Measurements from ENCODE around the gene SH3TC1.

SH3TC1 gene

GRCh38 chr4:8152865-8153257, 46.2 kb upstream of the SH3TC1 start:
- Histone ChIP-seq H3K4me1 (ENCODE audit: control insufficient read depth in 1 of 2, insufficient read depth in 1 of 2, low read depth in 1 of 2, low read length in 1 of 2) (peaks cover 0 to under 1% of the 10 kb centered on the region in 2 experiments), H3K9me3 (no peaks in the 10 kb centered on the region), H3K4me3 (ENCODE audit: low read depth in 1 of 2, low read length in 1 of 2) (no peak overlapping the region), H3K36me3 (no peaks in the 10 kb centered on the region), H3K27ac (no peak overlapping the region), H3K27me3 (peaks cover 52% of the 10 kb centered on the region)
- TF ChIP-seq CTCF (IDR thresholded peaks at IDR 0.05): no peak

GRCh38 chr4:8153441-8153840, 45.6 kb upstream of the SH3TC1 start:
- TF ChIP-seq CTCF (IDR thresholded peaks at IDR 0.05): no peak
- H3K27me3 ChIP-seq: peaks cover 58% of the 10 kb centered on the region
- H3K4me3 ChIP-seq (ENCODE audit: low read depth in 1 of 2, low read length in 1 of 2): no peak overlapping the region
- H3K4me1 ChIP-seq (ENCODE audit: control insufficient read depth in 1 of 2, insufficient read depth in 1 of 2, low read depth in 1 of 2, low read length in 1 of 2): peaks cover 5 to 6% of the 10 kb centered on the region in 2 experiments
- no peak overlapping the region for H3K27ac ChIP-seq
- H3K9me3 ChIP-seq: no peaks in the 10 kb centered on the region
- no peaks in the 10 kb centered on the region for H3K36me3 ChIP-seq

GRCh38 chr4:8155048-8155447, 44.0 kb upstream of the SH3TC1 start:
- no peak overlapping the region for H3K27ac ChIP-seq
- H3K36me3 ChIP-seq: no peaks in the 10 kb centered on the region
- H3K9me3 ChIP-seq: no peaks in the 10 kb centered on the region
- TF ChIP-seq CTCF (IDR thresholded peaks at IDR 0.05): no peak
- peaks cover 15% of the 10 kb centered on the region in 2 experiments for H3K4me1 ChIP-seq (ENCODE audit: control insufficient read depth in 1 of 2, insufficient read depth in 1 of 2, low read depth in 1 of 2, low read length in 1 of 2)
- peaks cover 74% of the 10 kb centered on the region for H3K27me3 ChIP-seq
- no peak overlapping the region for H3K4me3 ChIP-seq (ENCODE audit: low read depth in 1 of 2, low read length in 1 of 2)

GRCh38 chr4:8155660-8156421, 43.2 kb upstream of the SH3TC1 start:
- peaks cover 82% of the 10 kb centered on the region for H3K27me3 ChIP-seq
- H3K4me3 ChIP-seq (ENCODE audit: low read depth in 1 of 2, low read length in 1 of 2): no peak overlapping the region
- H3K27ac ChIP-seq: no peak overlapping the region
- no peak for TF ChIP-seq CTCF (IDR thresholded peaks at IDR 0.05)
- H3K9me3 ChIP-seq: no peaks in the 10 kb centered on the region
- peaks cover 15% of the 10 kb centered on the region in 2 experiments for H3K4me1 ChIP-seq (ENCODE audit: control insufficient read depth in 1 of 2, insufficient read depth in 1 of 2, low read depth in 1 of 2, low read length in 1 of 2)
- H3K36me3 ChIP-seq: no peaks in the 10 kb centered on the region

GRCh38 chr4:8156617-8157016, 42.5 kb upstream of the SH3TC1 start:
- Histone ChIP-seq H3K9me3 (no peaks in the 10 kb centered on the region), H3K27ac (no peak overlapping the region), H3K36me3 (no peaks in the 10 kb centered on the region), H3K4me3 (ENCODE audit: low read depth in 1 of 2, low read length in 1 of 2) (no peak overlapping the region), H3K4me1 (ENCODE audit: control insufficient read depth in 1 of 2, insufficient read depth in 1 of 2, low read depth in 1 of 2, low read length in 1 of 2) (peaks cover 15% of the 10 kb centered on the region in 2 experiments), H3K27me3 (peaks cover 89% of the 10 kb centered on the region)
- no peak for TF ChIP-seq CTCF (IDR thresholded peaks at IDR 0.05)
